H1 (cell line): Measurements from ENCODE around the gene RASAL1. TPM values are rescaled to one million over a fixed set of nuclear protein-coding genes. Genes with fewer than 3 reads are reported as not detected.

Source experiments
- CREB1 ChIP-seq: IDR thresholded peaks from 2 replicates; pipeline ENCODE4 v1.6.1; 2012; ENCODE audit warnings: inconsistent platforms
- GTF2F1 ChIP-seq: IDR thresholded peaks from 2 replicates; pipeline ENCODE4 v1.6.1; 2012; ENCODE audit warnings: low read depth, low read length, improper control_type of control experiment, borderline replicate concordance
- HDAC6 ChIP-seq: IDR thresholded peaks from one replicate; pipeline ENCODE4 v1.7.1; 2012; ENCODE audit warnings: low read depth, mild to moderate bottlenecking, inconsistent platforms, low read length, moderate library complexity
- POLR2AphosphoS5 ChIP-seq: IDR thresholded peaks from 2 replicates; pipeline ENCODE4 v1.6.1; 2011; ENCODE audit warnings: low read depth, low read length
- RAD21 ChIP-seq, 2 experiments: IDR thresholded peaks in 1 of 2; conservative IDR thresholded peaks in 1 of 2; 2 replicates each; pipeline ENCODE4 v1.6.1; 2011; ENCODE audit warnings: low read depth in 2 of 2, low read length in 2 of 2, improper control_type of control experiment in 1 of 2, inconsistent platforms in 1 of 2, mild to moderate bottlenecking in 1 of 2, moderate library complexity in 1 of 2
- RFX5 ChIP-seq: IDR thresholded peaks from 2 replicates; pipeline ENCODE4 v1.6.1; 2011; ENCODE audit warnings: low read depth, low read length, improper control_type of control experiment, borderline replicate concordance
- SP1 ChIP-seq: IDR thresholded peaks from 2 replicates; pipeline ENCODE4 v1.6.1; 2011; ENCODE audit warnings: low read depth, low read length
- polyA plus RNA-seq, 7 experiments: library from polyadenylated mRNA; depleted of rRNA in 3 of 7; stranded (reverse) in 5 of 7; unstranded in 2 of 7; fragments of >200 nt in 5 of 7; fragments of 200-250 nt in 2 of 7; gene quantifications; 1 replicate in 5 of 7; 2 replicates in 1 of 7; 4 replicates in 1 of 7; pipeline versions ENCODE4 v1.2.1 to v1.2.3, GENCODE V29; 2011 to 2013; ENCODE audit warnings: missing spikeins in 2 of 7, mixed read lengths in 2 of 7
- total RNA-seq: library from RNA; stranded (reverse); fragmentation: NEBNext Ultra II Directional; extraction: Animal tissue kit (Norgen Biotek cat#: 25700); gene quantifications from 2 replicates; pipeline ENCODE4 v1.2.1, GENCODE V29; 2021
- TF ChIP-seq, protein P1 (sequence below): fragments of 300-600 bp; sonication (generic); IDR thresholded peaks from 2 replicates; pipeline ENCODE4 v1.7.1; 2012; ENCODE audit warnings: low read length, moderate library complexity, mild to moderate bottlenecking, inconsistent platforms; ENCODE audit not compliant: insufficient replicate concordance
- TF ChIP-seq, protein P2 (sequence below): IDR thresholded peaks from 2 replicates; pipeline ENCODE4 v1.6.1; 2012; ENCODE audit warnings: inconsistent platforms

Gene RASAL1
- total and polyA plus RNA-seq, 2 of the 8 experiments (the other 6 are each of a cell fraction or from before 2014, with no cell fraction given): 3.7 to 5.0 TPM

DNA sequence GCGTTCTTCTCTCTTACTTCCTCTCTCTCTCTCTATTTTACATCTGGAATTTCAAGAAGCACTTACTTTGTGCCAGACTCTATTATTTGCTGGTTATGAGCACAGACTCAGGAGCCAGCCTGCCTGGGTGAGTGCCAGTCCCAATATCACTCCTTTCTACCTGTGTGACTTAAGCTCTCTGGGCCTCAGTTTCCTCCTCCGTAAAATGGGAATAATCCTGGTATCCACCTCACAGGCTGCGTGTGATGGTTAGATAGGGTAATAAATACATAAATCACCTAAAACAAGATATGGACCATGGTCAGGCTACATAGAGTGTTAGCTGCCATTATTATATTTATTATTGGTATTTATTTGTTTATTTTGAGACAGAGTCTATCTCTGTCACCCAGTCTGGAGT, 24.3 kb downstream of the RASAL1 start (continued):
- TF ChIP-seq, protein P1, sequence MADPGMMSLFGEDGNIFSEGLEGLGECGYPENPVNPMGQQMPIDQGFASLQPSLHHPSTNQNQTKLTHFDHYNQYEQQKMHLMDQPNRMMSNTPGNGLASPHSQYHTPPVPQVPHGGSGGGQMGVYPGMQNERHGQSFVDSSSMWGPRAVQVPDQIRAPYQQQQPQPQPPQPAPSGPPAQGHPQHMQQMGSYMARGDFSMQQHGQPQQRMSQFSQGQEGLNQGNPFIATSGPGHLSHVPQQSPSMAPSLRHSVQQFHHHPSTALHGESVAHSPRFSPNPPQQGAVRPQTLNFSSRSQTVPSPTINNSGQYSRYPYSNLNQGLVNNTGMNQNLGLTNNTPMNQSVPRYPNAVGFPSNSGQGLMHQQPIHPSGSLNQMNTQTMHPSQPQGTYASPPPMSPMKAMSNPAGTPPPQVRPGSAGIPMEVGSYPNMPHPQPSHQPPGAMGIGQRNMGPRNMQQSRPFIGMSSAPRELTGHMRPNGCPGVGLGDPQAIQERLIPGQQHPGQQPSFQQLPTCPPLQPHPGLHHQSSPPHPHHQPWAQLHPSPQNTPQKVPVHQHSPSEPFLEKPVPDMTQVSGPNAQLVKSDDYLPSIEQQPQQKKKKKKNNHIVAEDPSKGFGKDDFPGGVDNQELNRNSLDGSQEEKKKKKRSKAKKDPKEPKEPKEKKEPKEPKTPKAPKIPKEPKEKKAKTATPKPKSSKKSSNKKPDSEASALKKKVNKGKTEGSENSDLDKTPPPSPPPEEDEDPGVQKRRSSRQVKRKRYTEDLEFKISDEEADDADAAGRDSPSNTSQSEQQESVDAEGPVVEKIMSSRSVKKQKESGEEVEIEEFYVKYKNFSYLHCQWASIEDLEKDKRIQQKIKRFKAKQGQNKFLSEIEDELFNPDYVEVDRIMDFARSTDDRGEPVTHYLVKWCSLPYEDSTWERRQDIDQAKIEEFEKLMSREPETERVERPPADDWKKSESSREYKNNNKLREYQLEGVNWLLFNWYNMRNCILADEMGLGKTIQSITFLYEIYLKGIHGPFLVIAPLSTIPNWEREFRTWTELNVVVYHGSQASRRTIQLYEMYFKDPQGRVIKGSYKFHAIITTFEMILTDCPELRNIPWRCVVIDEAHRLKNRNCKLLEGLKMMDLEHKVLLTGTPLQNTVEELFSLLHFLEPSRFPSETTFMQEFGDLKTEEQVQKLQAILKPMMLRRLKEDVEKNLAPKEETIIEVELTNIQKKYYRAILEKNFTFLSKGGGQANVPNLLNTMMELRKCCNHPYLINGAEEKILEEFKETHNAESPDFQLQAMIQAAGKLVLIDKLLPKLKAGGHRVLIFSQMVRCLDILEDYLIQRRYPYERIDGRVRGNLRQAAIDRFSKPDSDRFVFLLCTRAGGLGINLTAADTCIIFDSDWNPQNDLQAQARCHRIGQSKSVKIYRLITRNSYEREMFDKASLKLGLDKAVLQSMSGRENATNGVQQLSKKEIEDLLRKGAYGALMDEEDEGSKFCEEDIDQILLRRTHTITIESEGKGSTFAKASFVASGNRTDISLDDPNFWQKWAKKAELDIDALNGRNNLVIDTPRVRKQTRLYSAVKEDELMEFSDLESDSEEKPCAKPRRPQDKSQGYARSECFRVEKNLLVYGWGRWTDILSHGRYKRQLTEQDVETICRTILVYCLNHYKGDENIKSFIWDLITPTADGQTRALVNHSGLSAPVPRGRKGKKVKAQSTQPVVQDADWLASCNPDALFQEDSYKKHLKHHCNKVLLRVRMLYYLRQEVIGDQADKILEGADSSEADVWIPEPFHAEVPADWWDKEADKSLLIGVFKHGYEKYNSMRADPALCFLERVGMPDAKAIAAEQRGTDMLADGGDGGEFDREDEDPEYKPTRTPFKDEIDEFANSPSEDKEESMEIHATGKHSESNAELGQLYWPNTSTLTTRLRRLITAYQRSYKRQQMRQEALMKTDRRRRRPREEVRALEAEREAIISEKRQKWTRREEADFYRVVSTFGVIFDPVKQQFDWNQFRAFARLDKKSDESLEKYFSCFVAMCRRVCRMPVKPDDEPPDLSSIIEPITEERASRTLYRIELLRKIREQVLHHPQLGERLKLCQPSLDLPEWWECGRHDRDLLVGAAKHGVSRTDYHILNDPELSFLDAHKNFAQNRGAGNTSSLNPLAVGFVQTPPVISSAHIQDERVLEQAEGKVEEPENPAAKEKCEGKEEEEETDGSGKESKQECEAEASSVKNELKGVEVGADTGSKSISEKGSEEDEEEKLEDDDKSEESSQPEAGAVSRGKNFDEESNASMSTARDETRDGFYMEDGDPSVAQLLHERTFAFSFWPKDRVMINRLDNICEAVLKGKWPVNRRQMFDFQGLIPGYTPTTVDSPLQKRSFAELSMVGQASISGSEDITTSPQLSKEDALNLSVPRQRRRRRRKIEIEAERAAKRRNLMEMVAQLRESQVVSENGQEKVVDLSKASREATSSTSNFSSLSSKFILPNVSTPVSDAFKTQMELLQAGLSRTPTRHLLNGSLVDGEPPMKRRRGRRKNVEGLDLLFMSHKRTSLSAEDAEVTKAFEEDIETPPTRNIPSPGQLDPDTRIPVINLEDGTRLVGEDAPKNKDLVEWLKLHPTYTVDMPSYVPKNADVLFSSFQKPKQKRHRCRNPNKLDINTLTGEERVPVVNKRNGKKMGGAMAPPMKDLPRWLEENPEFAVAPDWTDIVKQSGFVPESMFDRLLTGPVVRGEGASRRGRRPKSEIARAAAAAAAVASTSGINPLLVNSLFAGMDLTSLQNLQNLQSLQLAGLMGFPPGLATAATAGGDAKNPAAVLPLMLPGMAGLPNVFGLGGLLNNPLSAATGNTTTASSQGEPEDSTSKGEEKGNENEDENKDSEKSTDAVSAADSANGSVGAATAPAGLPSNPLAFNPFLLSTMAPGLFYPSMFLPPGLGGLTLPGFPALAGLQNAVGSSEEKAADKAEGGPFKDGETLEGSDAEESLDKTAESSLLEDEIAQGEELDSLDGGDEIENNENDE: no peak
- no peak for TF ChIP-seq HDAC6
- TF ChIP-seq RFX5: no peak
- no peak for TF ChIP-seq POLR2AphosphoS5
- TF ChIP-seq SP1: no peak
- TF ChIP-seq CREB1: no peak
- TF ChIP-seq, protein P2, sequence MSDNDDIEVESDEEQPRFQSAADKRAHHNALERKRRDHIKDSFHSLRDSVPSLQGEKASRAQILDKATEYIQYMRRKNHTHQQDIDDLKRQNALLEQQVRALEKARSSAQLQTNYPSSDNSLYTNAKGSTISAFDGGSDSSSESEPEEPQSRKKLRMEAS: no peak
- TF ChIP-seq RAD21 (IDR thresholded peaks at IDR 0.05 in 1 of 2, conservative IDR thresholded peaks at IDR 0.05 in 1 of 2; ENCODE audit: low read depth in 2 of 2, low read length in 2 of 2): no peak
- no peak for TF ChIP-seq GTF2F1
- TF ChIP-seq, all 59 proteins: peak for 0
